CD4-positive, alpha-beta T cell treated with Interleukin-17A for 1 hour (primary cell): ENCODE measurements around the gene DYSF.

Source experiments
- DNase-seq: peaks from one replicate; pipeline ENCODE4 v3.0.0-alpha.2; 2020

DYSF gene

GRCh38 chr2:71683666-71684065 lies 230.3 kb downstream of the DYSF start:
- DNase-seq: no peak

GRCh38 chr2:71684226-71685072 lies 231.1 kb downstream of the DYSF start:
- DNase-seq: no peak

- DNase-seq: no peak
Observed at GRCh38 chr2:71685073-71685848, 231.9 kb downstream of the DYSF start.

- no peak for DNase-seq
Observed at GRCh38 chr2:71685941-71686611, 232.7 kb downstream of the DYSF start.

- DNase-seq: no peak
Observed at GRCh38 chr2:71686781-71687180, 233.4 kb downstream of the DYSF start.

- no peak for DNase-seq
Observed at GRCh38 chr2:71687412-71687811, 234.1 kb downstream of the DYSF start.

GRCh38 chr2:71688530-71688929 lies 235.2 kb downstream of the DYSF start:
- DNase-seq: no peak

GRCh38 chr2:71689393-71689792 lies 236.0 kb downstream of the DYSF start:
- no peak for DNase-seq

- DNase-seq: no peak
Observed at GRCh38 chr2:71689968-71690834, 236.8 kb downstream of the DYSF start.

- DNase-seq: no peak
Observed at GRCh38 chr2:71690876-71691475, 237.6 kb downstream of the DYSF start.

GRCh38 chr2:71691747-71692441 lies 238.5 kb downstream of the DYSF start:
- DNase-seq: no peak

GRCh38 chr2:71692621-71693277 lies 239.4 kb downstream of the DYSF start:
- no peak for DNase-seq

- DNase-seq: no peak
Observed at GRCh38 chr2:71693286-71694270, 240.2 kb downstream of the DYSF start.

GRCh38 chr2:71694501-71695234 lies 241.3 kb downstream of the DYSF start:
- DNase-seq: no peak

GRCh38 chr2:71695235-71696120 lies 242.1 kb downstream of the DYSF start:
- no peak for DNase-seq

- no peak for DNase-seq
Observed at GRCh38 chr2:71696381-71696780, 243.0 kb downstream of the DYSF start.

GRCh38 chr2:71697106-71698004 lies 244.0 kb downstream of the DYSF start:
- DNase-seq: no peak
